NCI-H69 (cell line): Measurements from ENCODE around the gene DGCR2.
A peak's percentile ranks its signal among the peaks of the same experiment; 100 is the strongest.
"Not testable (repeated sequence)": the region's sequence is repeated elsewhere in the genome, so short reads cannot be mapped to it uniquely, and the experiment has no call there.

Source experiments
- DNase-seq: peaks from one replicate; lab custom pipeline; 2025; lab: John Stamatoyannopoulos, UW

The DGCR2 gene

GRCh38 chr22:19109198-19110063 is 12.8 kb downstream of the DGCR2 start:
- no peak for DNase-seq

DNA sequence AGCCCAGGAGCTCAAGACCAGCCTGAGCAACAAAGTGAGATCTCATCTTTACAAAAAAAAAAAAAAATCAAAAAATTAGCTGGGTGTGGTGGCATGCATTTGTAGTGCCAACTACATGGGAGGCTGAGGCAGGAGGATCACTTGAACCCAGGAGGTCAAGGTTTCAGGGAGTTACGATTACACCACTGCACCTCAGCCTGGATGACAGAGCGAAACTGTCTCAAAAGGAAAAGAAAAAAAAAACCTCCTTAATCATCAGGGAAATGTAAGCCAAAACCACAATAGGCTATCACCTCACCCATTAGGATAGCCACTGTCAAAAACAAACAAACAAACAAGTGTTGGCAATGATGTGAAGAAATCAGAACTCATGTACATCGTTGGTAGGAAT is 13.4 kb downstream of the DGCR2 start:
- DNase-seq = no peak

DNA sequence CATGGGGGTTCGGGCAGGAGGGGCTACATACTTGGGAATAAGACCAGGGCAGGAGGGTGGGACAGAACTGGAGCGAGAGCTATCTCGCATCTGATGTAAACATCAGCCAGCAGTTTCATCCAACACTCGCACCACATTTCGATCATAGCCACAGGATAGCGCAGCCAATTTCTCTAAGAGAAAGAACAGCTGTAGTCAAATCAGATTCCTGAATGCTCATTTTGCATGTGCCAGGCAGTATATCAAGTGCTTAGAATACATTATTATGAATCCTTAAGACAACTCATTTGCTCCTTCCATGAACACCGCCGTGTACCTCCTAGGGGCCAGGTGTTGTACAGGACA is 14.5 kb downstream of the DGCR2 start:
- DNase-seq = no peak

- DNase-seq = peak; percentile 35
These were observed 15.1 kb downstream of the DGCR2 start for GRCh38 chr22:19106886-19107729.

DNA sequence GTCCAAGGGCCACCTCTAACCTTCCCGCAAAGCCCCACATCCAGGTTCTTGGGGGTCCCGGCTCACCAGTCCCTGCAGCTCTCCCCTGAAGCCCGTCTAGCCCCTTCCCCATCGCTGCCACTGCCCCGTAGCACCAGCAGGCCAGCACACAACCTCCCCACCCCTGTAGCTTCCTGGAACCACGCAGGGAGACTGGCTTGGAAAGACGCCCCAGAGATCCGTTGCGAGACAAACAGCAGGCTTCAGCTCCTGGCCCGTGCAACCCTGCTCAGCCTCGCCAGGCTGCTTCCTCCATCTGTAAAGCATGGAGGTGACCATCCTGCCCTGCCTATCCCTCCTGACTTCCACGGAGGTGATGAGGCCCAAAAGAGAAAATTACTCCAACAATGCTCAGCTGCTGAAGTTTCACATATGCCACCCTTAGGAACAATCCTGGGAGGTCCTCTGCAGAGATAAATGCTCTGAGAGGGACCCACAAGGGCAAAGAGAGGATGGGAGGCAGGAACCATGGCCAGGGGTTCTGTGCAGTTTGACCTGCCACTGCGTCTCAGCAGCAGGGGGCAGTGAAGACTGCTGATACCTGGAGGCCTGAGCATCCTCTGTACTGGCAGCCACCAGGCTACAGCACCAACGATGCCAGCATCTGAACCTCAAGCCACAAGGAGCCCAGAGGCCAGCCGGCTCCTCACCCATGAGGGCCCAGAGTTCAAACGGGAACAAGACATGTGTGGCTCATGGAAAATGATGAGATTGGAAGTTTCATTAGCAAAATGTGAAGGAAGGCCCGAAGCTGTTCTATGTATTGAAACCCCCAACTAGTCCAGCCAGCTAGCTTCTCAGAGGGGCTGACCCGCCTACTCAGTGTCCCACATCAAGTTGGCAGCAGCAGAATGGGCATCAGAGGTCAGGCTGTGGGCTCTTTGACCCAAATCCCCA is 16.1 kb downstream of the DGCR2 start:
- DNase-seq = peak; percentile 28

DNA sequence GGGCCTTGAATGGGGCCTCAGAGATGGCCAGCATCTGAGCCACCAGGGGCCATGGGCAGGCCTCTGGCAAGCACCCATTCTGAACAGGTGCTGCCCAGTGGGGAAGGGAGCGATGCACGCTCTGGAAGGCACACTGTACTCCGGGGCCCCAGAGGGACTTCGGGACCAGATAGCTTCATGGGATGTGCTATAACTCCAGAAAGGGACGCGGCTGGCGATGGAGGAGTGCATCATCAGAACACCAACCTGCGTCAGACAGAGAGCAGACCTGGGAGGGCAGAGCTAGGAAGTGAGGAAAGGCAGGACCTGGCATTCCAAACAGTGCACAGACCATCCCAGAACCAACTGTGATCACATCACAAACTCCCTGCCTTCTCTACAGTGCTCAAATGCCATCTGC is 16.8 kb downstream of the DGCR2 start:
- DNase-seq = no peak

DNA sequence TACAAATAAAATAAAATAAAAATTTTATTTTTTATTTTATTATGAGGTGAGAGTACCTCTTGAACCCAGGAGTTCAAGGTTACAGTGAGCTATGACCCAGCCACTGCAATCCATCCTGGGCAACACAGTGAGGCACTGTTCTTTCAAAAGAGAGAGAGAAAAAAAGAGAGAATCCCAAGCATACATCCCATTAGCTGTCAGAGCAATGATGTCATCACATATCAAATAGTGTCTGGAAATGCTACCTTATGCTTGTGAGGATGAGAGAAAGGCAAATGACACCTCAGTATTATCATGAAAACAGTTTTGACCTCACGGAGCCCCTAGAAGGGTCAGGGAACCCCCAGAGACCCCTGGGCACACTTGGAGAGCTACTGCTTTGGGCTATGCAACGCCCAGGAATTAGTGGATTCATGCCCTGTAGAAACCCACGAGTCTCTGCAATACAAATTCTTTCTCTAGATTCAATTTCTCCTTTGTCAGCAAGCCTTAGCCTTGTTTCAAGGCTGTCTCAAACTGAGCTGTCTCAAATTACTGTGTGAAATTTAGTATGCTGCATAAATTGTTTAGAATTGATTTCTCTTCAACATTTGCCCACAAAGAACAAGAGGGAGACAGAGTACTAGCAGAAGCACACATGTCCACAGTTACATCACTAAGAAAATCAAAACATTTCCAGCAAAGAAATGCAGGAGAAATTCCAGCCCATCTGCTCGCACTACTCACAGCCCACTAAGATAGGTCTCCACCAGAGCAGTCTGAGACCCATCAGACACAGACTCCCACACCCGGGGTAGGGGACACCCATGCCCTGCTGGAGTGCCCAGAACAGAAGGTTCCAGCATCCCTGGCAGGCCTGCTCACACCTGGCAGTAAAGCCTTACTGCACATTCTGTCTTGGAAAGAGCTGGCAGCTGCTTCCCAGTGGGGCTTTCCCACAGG is 18.1 kb downstream of the DGCR2 start:
- peak; percentile 41 for DNase-seq

DNA sequence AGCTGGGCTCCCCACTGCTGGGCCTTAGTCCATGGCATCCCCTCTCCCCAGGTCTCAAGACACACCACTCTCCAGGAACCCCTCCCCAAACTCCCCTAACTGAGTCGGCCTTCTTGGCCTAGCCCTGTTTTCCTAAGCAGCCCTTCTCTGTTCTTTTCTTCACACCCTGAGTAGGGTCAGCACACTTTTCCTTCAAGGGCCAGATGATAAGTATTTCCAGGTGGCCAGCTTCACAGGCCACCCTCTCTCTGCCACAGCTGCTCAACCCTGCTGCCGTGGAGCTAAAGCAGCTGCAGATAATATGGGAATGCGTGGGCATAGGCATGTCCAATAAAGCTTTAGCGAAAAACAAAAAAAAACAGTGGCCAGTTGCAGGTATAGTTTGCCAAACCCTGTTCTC is 24.1 kb downstream of the DGCR2 start:
- no peak for DNase-seq

DNA sequence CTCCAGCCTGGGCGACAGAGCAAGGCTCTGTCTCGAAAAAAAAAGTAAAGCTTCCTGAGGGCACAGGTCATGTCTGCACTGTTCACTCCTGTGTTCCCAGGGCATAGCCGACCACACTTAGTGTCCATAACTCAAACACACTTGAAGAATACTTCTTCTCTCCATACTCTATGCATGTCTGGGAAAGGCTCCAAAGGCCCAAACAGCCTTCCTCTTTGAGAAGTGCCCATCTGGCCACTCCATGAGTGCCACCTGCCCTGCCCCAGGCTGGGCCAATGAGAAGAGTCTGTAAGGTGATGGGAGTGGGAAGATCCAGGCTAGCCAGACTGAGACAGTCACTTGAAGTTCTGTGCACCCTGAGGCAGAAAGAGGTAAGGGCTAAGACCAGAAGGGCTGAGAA is 24.7 kb downstream of the DGCR2 start:
- DNase-seq = peak; percentile 14

DNA sequence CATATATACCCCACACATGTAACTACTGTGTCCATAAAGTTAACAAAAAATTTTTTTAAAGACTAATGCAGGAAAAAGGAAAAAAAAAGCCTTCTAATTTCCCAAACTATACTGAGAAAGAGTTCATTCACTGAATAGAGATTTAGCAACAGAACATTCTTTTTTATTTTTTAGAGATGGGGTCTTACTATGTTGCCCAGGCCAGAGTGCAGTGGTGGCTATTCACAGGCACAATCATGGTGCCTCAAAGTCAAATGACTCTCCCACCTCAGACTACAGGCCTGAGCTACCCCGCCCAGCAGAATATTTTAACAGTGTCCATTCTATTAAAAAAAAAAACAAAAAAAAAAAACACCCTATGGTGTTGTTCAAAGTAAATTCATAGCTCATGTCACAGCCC is 25.7 kb downstream of the DGCR2 start:
- DNase-seq = no peak

DNA sequence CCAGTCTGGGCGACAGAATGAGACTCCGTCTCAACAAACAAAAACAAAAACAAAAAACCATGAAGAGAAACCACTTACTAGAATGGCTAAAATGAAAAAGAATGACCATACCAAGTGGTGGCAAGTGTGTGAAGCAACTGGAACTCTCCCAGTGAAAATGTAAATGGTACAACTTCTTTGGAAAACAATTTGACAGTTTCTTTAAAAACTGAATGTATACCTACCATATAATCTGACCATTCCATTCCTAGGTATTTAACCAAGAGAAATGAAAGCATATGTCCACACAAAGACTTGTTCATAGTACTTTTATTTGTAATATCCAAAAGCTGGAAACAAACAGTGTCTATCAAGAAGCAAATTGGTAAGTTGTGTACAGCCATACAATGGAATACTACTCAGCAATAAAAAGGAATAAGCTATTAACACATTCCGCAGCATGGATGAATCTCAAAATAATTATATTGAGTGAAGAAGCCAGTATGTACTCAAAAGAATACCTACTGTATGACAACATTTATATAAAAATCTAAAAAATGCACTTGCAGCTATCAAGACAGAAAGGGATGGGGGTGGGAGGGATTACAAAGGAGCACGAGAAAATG is 27.7 kb downstream of the DGCR2 start:
- DNase-seq = no peak

GRCh38 chr22:19092725-19093124 is 29.5 kb downstream of the DGCR2 start:
- no peak for DNase-seq

GRCh38 chr22:19090586-19091127 is 31.6 kb downstream of the DGCR2 start:
- DNase-seq = no peak

DNA sequence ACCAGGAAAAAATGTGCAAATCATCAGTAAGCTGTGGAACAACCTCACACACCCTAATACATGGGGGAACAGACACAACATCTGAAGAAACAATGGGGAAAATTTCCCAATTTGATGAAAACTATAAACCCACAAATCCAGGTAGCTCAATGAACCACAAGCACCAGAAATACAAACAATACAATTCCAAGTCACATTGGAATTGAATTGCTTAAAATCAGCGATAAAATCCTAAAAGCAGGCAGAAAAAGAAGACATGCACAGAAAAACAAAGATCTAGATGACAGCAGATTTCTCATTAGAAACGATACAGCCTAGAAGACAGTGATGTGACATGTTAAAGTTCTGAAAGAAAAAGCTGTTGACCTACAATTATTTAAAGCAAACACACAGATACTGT is 32.0 kb downstream of the DGCR2 start:
- no peak for DNase-seq

DNA sequence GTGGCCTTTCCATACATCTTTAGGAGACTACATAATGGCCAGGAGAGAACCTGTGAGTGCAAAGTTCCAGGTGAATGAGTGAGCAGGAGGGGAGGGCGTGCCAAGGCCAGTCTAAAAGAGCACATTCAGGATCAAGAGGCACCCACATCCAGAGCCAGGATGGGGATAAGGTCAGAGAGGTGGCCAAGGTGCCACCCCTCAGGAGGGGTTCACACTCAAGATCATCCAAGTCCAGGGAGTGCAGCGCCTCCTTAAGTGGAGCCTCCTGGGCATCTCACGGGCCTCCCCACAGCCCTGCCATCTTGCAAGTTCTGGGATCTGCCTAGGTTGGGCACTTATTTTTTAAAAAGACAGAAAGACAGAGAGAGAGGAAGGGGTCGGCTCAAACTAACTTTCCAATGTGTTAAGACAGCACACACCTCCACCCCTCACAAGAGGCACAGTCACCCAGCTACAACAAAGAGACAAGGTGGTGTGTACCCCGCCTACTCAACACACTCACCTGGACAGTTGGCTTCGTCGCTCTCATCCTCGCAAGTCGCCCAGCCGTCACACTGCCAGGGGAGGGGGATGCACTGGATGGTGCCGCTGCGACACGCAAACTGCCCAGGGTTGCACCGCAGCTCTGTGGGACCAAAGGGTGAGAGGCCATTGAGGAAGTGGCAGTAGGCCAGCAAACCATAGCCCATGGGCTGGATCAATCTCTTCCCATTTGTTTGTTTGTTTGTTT is 33.2 kb downstream of the DGCR2 start:
- no peak for DNase-seq

- DNase-seq = no peak
These were observed 35.3 kb downstream of the DGCR2 start for GRCh38 chr22:19086896-19087295.

- DNase-seq = peak; percentile 21
These were observed 35.8 kb downstream of the DGCR2 start for GRCh38 chr22:19086417-19086816.

DNA sequence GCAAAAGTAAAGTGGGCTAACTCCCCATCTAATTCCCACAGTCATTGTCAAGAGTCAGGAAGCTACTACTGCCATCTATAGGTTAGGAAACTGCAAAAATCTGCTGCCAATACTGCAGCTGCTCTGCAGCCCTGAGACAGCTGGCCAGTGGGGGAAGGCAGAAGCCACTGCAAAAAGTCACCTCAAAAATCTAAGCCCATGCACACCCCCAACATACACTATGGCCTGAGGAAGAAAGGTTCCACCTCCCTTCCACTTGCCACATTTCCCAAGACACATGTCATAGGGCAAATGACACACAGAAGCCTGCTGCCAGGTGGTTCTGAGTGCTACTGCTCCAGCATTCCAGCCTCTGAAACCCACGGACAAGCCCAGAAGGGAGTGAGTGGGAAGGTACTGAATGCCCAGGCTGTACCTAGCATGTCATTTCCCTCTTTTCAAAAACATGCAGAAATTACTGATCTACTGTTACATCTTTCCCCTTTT is 36.9 kb downstream of the DGCR2 start:
- DNase-seq = peak; percentile 60

- not testable (repeated sequence) for DNase-seq
These were observed 37.6 kb downstream of the DGCR2 start for GRCh38 chr22:19084586-19084985.
